RCC 7860 (cell line): ENCODE data around the gene EDDM13.
A peak's percentile ranks its signal among the peaks of the same experiment; 100 is the strongest.
"Not testable (repeated sequence)": the region's sequence is repeated elsewhere in the genome, so short reads cannot be mapped to it uniquely, and the experiment has no call there.

Experiments
- DNase-seq: peaks from one replicate; pipeline ENCODE4 v3.0.0-alpha.2; 2015; ENCODE audit warnings: low spot score
- FAIRE-seq: peaks from 2 replicates; lab custom pipeline; 2012; peaks lifted over from hg19 to GRCh38; lab: Jason Lieb, UNC

EDDM13 gene

DNA sequence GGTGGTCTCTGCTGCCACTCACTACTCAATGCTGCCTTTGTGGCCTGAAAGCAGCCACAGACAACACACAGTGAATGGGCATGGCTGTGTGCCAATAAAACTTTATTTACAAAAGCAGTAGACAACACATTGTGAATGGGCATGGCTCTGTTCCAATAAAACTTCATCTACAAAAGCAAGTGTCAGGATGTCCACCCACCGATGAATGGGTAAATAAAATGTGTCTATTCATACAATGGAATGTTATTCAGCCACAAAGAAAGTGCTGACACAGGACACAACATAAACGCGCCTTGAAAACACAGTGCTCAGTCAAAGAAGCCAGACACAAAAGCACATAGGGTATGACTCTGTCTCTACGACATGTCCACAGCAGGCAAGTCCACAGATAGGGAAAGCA is 22.0 kb downstream of the EDDM13 start:
- DNase-seq (no peak), FAIRE-seq (no peak)

GRCh38 chr19:56295531-56296455 is 23.2 kb downstream of the EDDM13 start:
- FAIRE-seq (no peak), DNase-seq (no peak)

GRCh38 chr19:56297010-56297409 is 24.5 kb downstream of the EDDM13 start:
- FAIRE-seq (no peak), DNase-seq (no peak)

- FAIRE-seq (no peak), DNase-seq (no peak)
These were observed 27.1 kb downstream of the EDDM13 start for GRCh38 chr19:56299688-56300087.

GRCh38 chr19:56301155-56301554 is 28.6 kb downstream of the EDDM13 start:
- no peak for DNase-seq
- FAIRE-seq, result no peak

DNA sequence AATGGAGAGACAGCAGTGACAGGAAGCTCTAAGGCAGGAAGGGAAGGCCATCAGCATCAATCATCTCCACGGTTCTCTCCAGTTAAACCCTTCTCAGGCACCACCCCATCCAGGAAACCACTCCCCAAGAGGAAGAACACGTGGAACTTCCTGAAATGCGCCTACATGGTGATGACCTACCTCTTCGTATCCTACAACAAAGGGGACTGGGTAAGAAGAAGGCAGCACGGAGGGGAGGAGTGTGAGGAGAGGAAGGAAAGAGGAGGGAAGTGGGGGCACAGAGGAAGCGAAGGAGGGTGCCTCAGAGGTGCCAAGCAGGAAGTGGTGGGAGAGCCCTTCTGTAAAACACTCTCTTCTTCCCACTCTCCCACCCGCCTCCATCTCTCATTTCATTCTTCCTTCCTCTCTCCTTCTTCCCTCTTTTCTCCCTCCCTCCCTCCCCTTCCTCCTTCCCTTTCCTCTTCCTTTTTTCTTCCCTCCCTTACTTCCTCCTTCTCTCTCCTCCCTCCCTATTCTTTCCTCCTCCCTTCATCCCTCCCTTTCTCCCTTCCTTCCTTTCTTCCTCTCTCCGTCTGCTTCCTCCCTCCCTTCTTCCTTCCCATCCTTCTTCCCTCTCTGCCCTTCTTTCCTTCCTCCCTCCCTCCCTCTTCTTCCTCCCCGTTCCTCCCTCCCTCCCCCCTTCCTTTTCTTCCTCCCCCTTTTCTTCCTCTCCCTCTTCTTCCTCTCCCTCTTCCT is 29.5 kb downstream of the EDDM13 start:
- no peak for DNase-seq
- no peak for FAIRE-seq

DNA sequence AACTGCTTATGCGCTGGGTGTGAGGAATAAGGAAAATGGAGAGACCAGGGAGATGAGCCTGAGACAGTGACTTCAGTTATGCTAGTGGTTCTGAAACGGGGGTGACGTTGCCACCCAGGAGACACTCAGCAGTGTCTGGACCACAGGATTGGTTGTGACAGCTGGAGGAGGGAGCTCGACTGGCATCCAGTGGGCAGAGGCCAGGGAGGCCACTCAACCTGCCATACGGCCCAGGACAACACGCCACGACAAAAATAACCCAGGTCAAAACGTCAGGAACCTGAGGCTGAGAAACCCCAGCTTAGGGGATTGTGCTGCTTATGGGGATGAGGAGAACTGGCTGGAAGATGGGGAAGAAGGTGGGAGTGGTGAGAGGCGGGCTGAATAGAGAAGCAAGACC is 31.7 kb downstream of the EDDM13 start:
- FAIRE-seq, result no peak

DNA sequence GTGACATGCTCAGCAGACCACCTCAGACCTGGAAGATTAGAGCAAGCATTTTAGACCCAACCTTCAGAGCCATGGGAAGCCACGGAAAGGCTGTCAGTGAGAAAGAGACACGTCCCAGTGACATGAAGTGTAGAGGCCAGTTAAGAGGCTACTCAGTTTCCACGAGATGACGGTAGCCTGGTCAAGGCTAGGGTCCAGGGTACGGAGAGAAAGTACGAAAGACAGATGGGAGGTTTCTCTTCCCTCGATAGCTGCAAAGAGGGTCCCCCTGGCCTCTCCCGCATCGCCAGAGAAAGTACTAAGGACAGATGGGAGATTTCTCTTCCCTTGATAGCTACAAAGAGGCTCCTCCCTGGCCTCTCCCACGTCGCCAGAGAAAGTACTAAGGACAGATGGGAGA is 33.5 kb downstream of the EDDM13 start:
- FAIRE-seq, result no peak
- DNase-seq, result no peak

More for the DNA sequence above, 31.7 kb downstream of the EDDM13 start:
- DNase-seq, result no peak

DNA sequence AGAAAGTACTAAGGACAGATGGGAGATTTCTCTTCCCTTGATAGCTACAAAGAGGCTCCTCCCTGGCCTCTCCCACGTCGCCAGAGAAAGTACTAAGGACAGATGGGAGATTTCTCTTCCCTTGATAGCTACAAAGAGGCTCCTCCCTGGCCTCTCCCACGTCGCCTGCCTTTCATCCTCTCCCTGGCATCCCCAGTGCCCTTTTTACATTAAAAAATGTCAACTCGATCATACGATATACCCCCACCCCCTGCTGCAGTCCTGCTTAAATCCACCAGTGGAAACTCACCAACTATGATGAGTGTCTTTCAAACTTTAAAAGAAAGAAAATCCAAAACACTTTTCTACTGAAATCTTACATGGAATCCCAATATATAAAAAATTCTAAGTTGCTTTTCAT is 34.5 kb downstream of the EDDM13 start:
- FAIRE-seq, DNase-seq: not testable (repeated sequence)

GRCh38 chr19:56308792-56309191 is 36.2 kb downstream of the EDDM13 start:
- FAIRE-seq (no peak), DNase-seq (no peak)

DNA sequence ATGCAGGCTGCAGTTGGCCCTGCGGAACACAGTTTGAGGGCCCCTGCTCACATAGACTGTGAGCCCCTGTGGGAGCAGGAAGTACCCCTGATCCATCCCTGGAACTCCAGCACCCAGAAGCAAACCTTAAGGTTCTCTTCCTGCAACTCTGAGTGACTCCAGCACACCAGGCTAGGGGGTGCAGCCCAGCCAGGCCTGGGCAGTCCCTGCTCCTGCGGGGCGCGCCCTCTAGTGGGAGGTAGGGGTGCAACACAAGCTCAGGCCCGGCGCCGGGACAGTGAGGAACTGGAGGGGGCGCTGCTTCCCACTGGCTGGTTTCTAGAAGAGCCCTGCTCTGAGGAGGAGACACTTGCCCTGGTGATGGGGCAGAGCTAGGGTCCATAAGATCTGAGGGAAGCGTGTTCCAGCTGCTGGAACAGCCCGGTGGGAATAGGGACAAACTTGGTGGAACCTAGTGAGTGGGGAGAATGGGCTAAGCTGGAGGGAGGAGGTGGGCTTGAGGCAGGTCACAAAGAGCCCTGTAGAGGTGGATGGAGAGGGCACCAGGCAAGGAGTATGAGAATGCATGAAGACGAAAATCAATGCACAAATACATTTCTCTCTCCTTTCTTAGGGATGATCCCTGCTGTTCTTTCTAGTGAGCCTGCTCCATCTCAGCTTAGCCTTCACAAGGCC is 37.1 kb downstream of the EDDM13 start:
- no peak for DNase-seq
- no peak for FAIRE-seq

- FAIRE-seq (no peak), DNase-seq (no peak)
These were observed 37.9 kb downstream of the EDDM13 start for GRCh38 chr19:56310462-56310861.

GRCh38 chr19:56312342-56312741 is 39.8 kb downstream of the EDDM13 start:
- DNase-seq, result no peak

DNA sequence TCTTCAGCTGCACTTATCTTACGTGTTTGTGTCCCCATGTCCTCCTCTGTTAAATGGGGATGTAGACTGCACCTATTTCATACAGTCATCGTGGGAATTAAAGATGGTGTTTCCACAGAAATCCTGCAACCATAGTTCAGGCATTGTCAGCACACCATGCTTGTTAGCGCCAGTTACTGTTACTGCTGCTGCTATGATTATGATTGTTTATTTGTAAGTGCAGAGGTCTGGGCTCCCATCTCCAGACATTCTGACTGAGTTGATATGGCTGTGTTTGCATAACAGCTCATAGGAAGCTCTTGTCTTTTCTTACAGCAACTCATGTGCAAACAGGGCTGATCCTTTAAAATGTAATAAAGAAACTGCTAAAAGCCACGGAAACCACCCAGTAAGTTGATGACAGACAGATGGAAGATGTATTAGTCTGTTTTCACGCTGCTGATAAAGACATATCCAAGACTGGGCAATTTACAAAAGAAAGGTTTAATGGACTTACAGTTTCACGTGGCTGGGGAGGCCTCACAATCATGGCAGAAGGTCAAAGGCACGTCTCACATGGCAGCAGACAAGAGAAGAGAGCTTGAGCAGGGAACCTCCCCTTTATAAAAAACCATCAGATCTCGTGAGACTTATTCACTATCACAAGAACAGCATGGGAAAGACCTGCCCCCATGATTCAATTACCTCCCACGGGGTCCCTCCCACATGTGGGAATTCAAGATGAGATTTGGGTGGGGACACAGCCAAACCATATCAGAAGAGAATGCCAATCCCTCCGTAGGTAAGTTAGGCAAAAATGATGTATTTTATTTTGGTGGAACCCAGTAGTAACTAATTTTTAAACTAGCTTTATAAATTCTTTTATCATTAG is 40.5 kb downstream of the EDDM13 start:
- no peak for DNase-seq
- FAIRE-seq, result no peak

More at GRCh38 chr19:56312342-56312741, 39.8 kb downstream of the EDDM13 start:
- FAIRE-seq, result no peak

DNA sequence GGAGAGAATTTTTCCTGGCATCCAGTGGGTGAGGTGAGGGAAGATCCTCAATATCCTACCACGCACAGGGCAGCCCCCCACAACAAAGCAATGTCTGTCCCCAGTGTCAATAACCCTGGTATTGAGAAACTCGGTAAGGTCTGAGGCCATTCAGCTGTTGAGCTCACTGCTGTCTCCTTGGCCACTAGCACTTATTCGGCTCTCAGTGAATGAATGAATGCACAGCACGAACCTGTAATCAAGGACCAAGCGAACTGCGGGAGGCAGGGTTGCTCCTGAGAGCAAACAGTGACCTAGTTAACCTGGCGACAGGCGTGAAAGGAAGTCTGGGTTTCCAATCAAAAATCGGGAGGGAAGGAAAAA is 41.5 kb downstream of the EDDM13 start:
- no peak for FAIRE-seq
- DNase-seq, result no peak

DNA sequence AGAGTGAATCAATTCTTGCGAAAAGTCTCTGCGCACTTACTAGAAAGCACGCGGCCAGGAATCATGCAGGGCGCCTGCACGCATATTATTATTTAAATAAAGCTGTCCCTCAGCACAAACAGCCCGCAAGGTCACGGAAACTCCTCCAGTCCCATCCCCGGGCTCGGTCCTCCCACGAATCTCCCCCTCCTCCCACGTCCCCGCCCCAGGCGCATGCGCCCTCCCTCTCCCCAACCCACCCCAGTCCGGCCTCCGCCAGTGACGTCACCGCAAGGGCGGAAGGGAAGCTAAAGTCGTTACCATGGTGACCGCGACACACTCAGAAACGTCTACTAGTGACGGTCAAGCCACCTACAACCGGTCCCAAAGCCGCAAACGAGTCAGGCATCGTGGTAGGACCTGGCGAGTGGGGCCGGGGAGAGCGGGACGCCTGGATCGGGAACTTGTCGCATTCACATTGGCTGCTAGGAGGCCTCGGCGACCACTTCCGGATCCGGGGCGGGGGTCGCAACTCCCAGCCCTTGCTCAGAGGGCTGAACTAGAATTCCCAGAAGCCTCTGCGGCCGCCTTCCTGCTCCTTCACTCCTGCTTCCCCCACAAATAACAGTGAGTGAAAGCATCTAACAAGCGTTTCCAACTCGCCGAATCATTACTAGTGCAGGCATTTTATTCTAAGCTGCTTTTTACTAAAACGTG is 42.0 kb downstream of the EDDM13 start, which contains the start of gene ZSCAN5A:
Gene ZSCAN5A (minus strand): TSS at position 459 of the 696 bp plus-strand sequence. CDS start 89,793 bp downstream, outside the sequence.
- DNase-seq (peak; percentile 78), FAIRE-seq (no peak)

- FAIRE-seq (peak; percentile 79), DNase-seq (peak; percentile 89)
These were observed 42.7 kb downstream of the EDDM13 start for GRCh38 chr19:56315077-56315828.

- FAIRE-seq (no peak), DNase-seq (no peak)
These were observed 44.2 kb downstream of the EDDM13 start for GRCh38 chr19:56316728-56317127.

- no peak for FAIRE-seq
These were observed 45.2 kb downstream of the EDDM13 start for GRCh38 chr19:56317749-56318148.

More at GRCh38 chr19:56317749-56318148, 45.2 kb downstream of the EDDM13 start:
- DNase-seq, result no peak
